H1 (cell line): Measurements from ENCODE around the gene NUP98. TPM values are rescaled to one million over a fixed set of nuclear protein-coding genes. Genes with fewer than 3 reads are reported as not detected.

Experiments
- CTCF ChIA-PET: fragments of 300-600 bp; sonication (Branson Sonifier 250); formaldehyde crosslinking; loops from one replicate; lab custom pipeline; 2021; ENCODE audit not compliant: partially characterized antibody; lab: Charles Lee
- POLR2A ChIA-PET: fragments of 300-600 bp; sonication (Branson Sonifier 250); formaldehyde crosslinking; loops from one replicate; lab custom pipeline; 2021; ENCODE audit warnings: inconsistent platforms; ENCODE audit not compliant: partially characterized antibody; lab: Charles Lee
- DNase-seq, 2 experiments: peaks; one replicate each; pipeline versions ENCODE4 v3.0.0 to v3.0.0-alpha.2; 2010 to 2022; ENCODE audit warnings: low spot score in 2 of 2, low read depth in 1 of 2, mixed read lengths in 1 of 2
- FAIRE-seq: peaks from 2 replicates; lab custom pipeline; 2011; peaks lifted over from hg19 to GRCh38; lab: Jason Lieb, UNC
- H2AFZ ChIP-seq: 2 replicates; pipeline ENCODE4 v1.8.1; 2012; ENCODE audit warnings: low read length, inconsistent platforms
- H2AK5ac ChIP-seq: 2 replicates; pipeline ENCODE4 v1.6.1; 2013; ENCODE audit warnings: low read depth, low read length
- H2BK120ac ChIP-seq: replicated peaks from 2 replicates; pipeline ENCODE3; 2013; ENCODE audit warnings: low read depth, low read length, inconsistent platforms
- H2BK12ac ChIP-seq: 2 replicates; pipeline ENCODE4 v1.6.1; 2013; ENCODE audit warnings: low read depth, low read length
- H2BK15ac ChIP-seq: 2 replicates; pipeline ENCODE4 v1.6.1; 2013; ENCODE audit warnings: low read length
- H2BK20ac ChIP-seq: 2 replicates; pipeline ENCODE4 v1.6.1; 2013; ENCODE audit warnings: low read length
- H2BK5ac ChIP-seq: 2 replicates; pipeline ENCODE4 v1.6.1; 2013; ENCODE audit warnings: low read depth, low read length
- H3K14ac ChIP-seq: 2 replicates; pipeline ENCODE4 v1.6.1; 2013; ENCODE audit warnings: inconsistent platforms; ENCODE audit not compliant: insufficient read length
- H3K18ac ChIP-seq: 2 replicates; pipeline ENCODE4 v1.6.1; 2013; ENCODE audit warnings: low read length; ENCODE audit errors: extremely low read depth
- H3K23ac ChIP-seq: 2 replicates; pipeline ENCODE4 v1.6.1; 2013; ENCODE audit warnings: inconsistent platforms; ENCODE audit not compliant: insufficient read length
- H3K23me2 ChIP-seq: 2 replicates; pipeline ENCODE4 v1.6.1; 2013; ENCODE audit warnings: low read depth, low read length
- H3K27ac ChIP-seq: 2 replicates; pipeline ENCODE4 v1.6.1; 2011; ENCODE audit warnings: low read depth, low read length, inconsistent platforms
- H3K27me3 ChIP-seq, 4 experiments: replicated peaks in 1 of 4; 1 replicate in 1 of 4; 2 replicates in 3 of 4; pipeline versions ENCODE4 v1.6.1 to v1.8.1; 2011 to 2013; ENCODE audit warnings: low read length in 3 of 4, mild to moderate bottlenecking in 3 of 4, inconsistent platforms in 2 of 4, mixed read lengths in 2 of 4, moderate library complexity in 1 of 4; ENCODE audit not compliant: control insufficient read depth in 3 of 4, insufficient read depth in 3 of 4; ENCODE audit errors: extremely low read depth in 1 of 4
- H3K36me3 ChIP-seq, 4 experiments: 2 replicates each; pipeline versions ENCODE4 v1.6.1 to v1.8.1; 2011 to 2013; ENCODE audit warnings: mild to moderate bottlenecking in 4 of 4, low read length in 3 of 4, moderate library complexity in 2 of 4, control low read depth in 1 of 4, inconsistent platforms in 1 of 4; ENCODE audit not compliant: insufficient read depth in 4 of 4, control insufficient read depth in 2 of 4
- H3K4ac ChIP-seq: replicated peaks from 2 replicates; pipeline ENCODE3; 2013; ENCODE audit warnings: low read length, low read depth, mixed read lengths, inconsistent platforms; ENCODE audit not compliant: insufficient read length
- H3K4me1 ChIP-seq, 4 experiments: replicated peaks in 1 of 4; 1 replicate in 1 of 4; 2 replicates in 3 of 4; pipeline versions ENCODE4 v1.6.1 to v1.8.1; 2011 to 2013; ENCODE audit warnings: low read length in 3 of 4, inconsistent platforms in 2 of 4, mixed read lengths in 1 of 4; ENCODE audit not compliant: insufficient read depth in 4 of 4, control insufficient read depth in 3 of 4
- H3K4me2 ChIP-seq, 2 experiments: 2 replicates each; pipeline versions ENCODE4 v1.6.1 to v1.8.1; 2011 to 2013; ENCODE audit warnings: low read depth in 2 of 2, low read length in 2 of 2, control low read depth in 1 of 2, inconsistent platforms in 1 of 2, mild to moderate bottlenecking in 1 of 2; ENCODE audit not compliant: insufficient read depth in 1 of 2
- H3K4me3 ChIP-seq, 4 experiments: fragments of 200-600, 300-600 bp in 1 of 4; sonication (generic), shearing (Covaris generic), sonication (Bioruptor Twin) in 1 of 4; 2 replicates each; pipeline versions ENCODE4 v1.5.1 to v1.8.1; 2011 to 2016; ENCODE audit warnings: low read length in 4 of 4, low read depth in 3 of 4, control low read depth in 2 of 4, inconsistent platforms in 2 of 4, mild to moderate bottlenecking in 2 of 4, mixed read lengths in 1 of 4, moderate library complexity in 1 of 4; ENCODE audit not compliant: insufficient read depth in 2 of 4; ENCODE audit errors: extremely low read depth in 1 of 4
- H3K56ac ChIP-seq: replicated peaks from 2 replicates; pipeline ENCODE3; 2013; ENCODE audit warnings: low read depth, mild to moderate bottlenecking, mixed read lengths, low read length, inconsistent platforms; ENCODE audit not compliant: insufficient read length
- H3K79me1 ChIP-seq: 2 replicates; pipeline ENCODE4 v1.6.1; 2013; ENCODE audit warnings: low read depth, low read length, control low read depth
- H3K79me2 ChIP-seq, 2 experiments: 2 replicates each; pipeline versions ENCODE4 v1.6.1 to v1.8.1; 2012 to 2013; ENCODE audit warnings: low read length in 2 of 2, mild to moderate bottlenecking in 2 of 2, inconsistent platforms in 1 of 2; ENCODE audit not compliant: insufficient read depth in 2 of 2, control insufficient read depth in 1 of 2
- H3K9ac ChIP-seq, 4 experiments: replicated peaks in 1 of 4; 1 replicate in 1 of 4; 2 replicates in 3 of 4; pipeline versions ENCODE4 v1.6.1 to v1.8.1; 2011 to 2013; ENCODE audit warnings: low read depth in 3 of 4, low read length in 3 of 4, control low read depth in 2 of 4, mild to moderate bottlenecking in 2 of 4, moderate library complexity in 2 of 4, inconsistent platforms in 1 of 4; ENCODE audit errors: extremely low read depth in 1 of 4
- H3K9me3 ChIP-seq, 2 experiments: 2 replicates each; pipeline versions ENCODE4 v1.6.1 to v1.8.1; 2012 to 2013; ENCODE audit warnings: mild to moderate bottlenecking in 2 of 2, moderate library complexity in 2 of 2, control low read depth in 1 of 2, inconsistent platforms in 1 of 2, low read depth in 1 of 2, low read length in 1 of 2, mixed read lengths in 1 of 2; ENCODE audit not compliant: insufficient read depth in 2 of 2
- H4K20me1 ChIP-seq, 2 experiments: replicated peaks in 1 of 2; 2 replicates each; pipeline versions ENCODE3 to v1.8.1; 2011 to 2013; ENCODE audit warnings: inconsistent platforms in 2 of 2, low read length in 2 of 2, mild to moderate bottlenecking in 1 of 2; ENCODE audit not compliant: insufficient read depth in 2 of 2, control insufficient read depth in 1 of 2
- H4K5ac ChIP-seq: 2 replicates; pipeline ENCODE4 v1.6.1; 2013; ENCODE audit warnings: low read length, low read depth, mixed read lengths, inconsistent platforms; ENCODE audit not compliant: insufficient read length
- H4K8ac ChIP-seq: 2 replicates; pipeline ENCODE4 v1.8.0; 2013; ENCODE audit warnings: mild to moderate bottlenecking, moderate library complexity, low read length, inconsistent platforms; ENCODE audit not compliant: insufficient read depth; ENCODE audit errors: extremely low read depth
- H4K91ac ChIP-seq: replicated peaks from 2 replicates; pipeline ENCODE3; 2013; ENCODE audit warnings: low read length, mixed read lengths, inconsistent platforms; ENCODE audit not compliant: insufficient read length
- BRCA1 ChIP-seq: IDR thresholded peaks from 2 replicates; pipeline ENCODE4 v1.6.1; 2012; ENCODE audit warnings: low read depth, low read length, improper control_type of control experiment
- KDM4A ChIP-seq: IDR thresholded peaks from one replicate; pipeline ENCODE4 v1.7.1; 2012; ENCODE audit warnings: low read depth, mild to moderate bottlenecking, moderate library complexity, low read length, inconsistent platforms; ENCODE audit not compliant: severe bottlenecking
- TBP ChIP-seq: IDR thresholded peaks from 2 replicates; pipeline ENCODE4 v1.6.1; 2011; ENCODE audit warnings: low read depth, low read length, improper control_type of control experiment
- WGBS, 2 experiments: shearing (Covaris generic) in 1 of 2; methylation state at CpG; one replicate each; pipeline versions ENCODE4 v1.1.6 to v1.1.7; 2013 to 2015; ENCODE audit warnings: low lambda C conversion rate in 2 of 2, mixed read lengths in 2 of 2, inconsistent platforms in 1 of 2, low coverage in 1 of 2, missing lambda C conversion rate in 1 of 2; ENCODE audit not compliant: insufficient replicate concordance in 2 of 2, insufficient coverage in 1 of 2, insufficient read length in 1 of 2; ENCODE audit errors: extremely low coverage in 1 of 2, missing lambda C conversion rate in 1 of 2; 5-methylcytosine and 5-hydroxymethylcytosine counted together
- polyA plus RNA-seq, 7 experiments: library from polyadenylated mRNA; depleted of rRNA in 3 of 7; stranded (reverse) in 5 of 7; unstranded in 2 of 7; fragments of >200 nt in 5 of 7; fragments of 200-250 nt in 2 of 7; gene quantifications; 1 replicate in 5 of 7; 2 replicates in 1 of 7; 4 replicates in 1 of 7; pipeline versions ENCODE4 v1.2.1 to v1.2.3, GENCODE V29; 2011 to 2013; ENCODE audit warnings: missing spikeins in 2 of 7, mixed read lengths in 2 of 7
- total RNA-seq: library from RNA; stranded (reverse); fragmentation: NEBNext Ultra II Directional; extraction: Animal tissue kit (Norgen Biotek cat#: 25700); gene quantifications from 2 replicates; pipeline ENCODE4 v1.2.1, GENCODE V29; 2021

Gene NUP98
- total and polyA plus RNA-seq, 2 of the 8 experiments (the other 6 are each of a cell fraction or from before 2014, with no cell fraction given), result 98.6 to 261 TPM

DNA sequence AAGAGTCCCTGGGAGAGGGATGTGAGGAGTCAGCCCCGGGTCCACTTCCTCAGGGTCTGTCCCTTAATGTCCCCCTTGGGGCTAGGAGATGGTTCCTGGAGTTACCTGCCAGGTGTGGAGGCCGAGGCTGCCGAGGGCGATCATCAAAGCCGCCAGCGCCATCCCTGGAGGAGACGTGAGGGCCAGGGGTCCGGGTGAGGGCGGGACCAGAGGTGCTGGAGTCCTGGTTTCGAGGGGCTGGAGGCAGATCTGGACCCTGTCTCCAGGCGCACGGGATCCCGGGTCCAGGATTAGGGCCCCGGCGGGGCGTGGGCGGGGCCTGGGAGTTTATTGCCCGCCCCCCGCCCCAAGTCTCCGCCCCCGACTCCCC is 155.7 kb downstream of the NUP98 start, which contains the start of gene ART5:
Gene ART5, minus strand, starts transcription at position 292 of the 370 bp plus-strand sequence. Its CDS starts 130 bp downstream, at position 162.
- Histone ChIP-seq H3K4ac (no peak within 1 kb of the TSS), H3K36me3 (no peaks in the 10 kb centered on the region), H3K79me2 (no peaks in the 10 kb centered on the region), H3K27me3 (peaks cover 0 to 6% (median 0%) of the 10 kb centered on the region in 4 experiments; a peak in 4 of 7 replicates), H4K8ac (peak within 1 kb of the TSS; percentile 53; the same call in 1 of the 2 replicates), H2BK20ac (no peak within 1 kb of the TSS), H3K4me3 (peak within 1 kb of the TSS; percentile 59 to 63 (median 60)), H3K27ac (peak within 1 kb of the TSS; percentile 88), H2BK120ac (peak within 1 kb of the TSS; percentile 66), H2BK5ac (peak within 1 kb of the TSS; percentile 63), H4K20me1 (no peaks in the 10 kb centered on the region), H3K18ac (peak within 1 kb of the TSS; percentile 88), H2BK15ac (0 out of 2 replicates have a peak within 1 kb of the TSS, but pooled peaks have one; percentile 61), H2AFZ (peak within 1 kb of the TSS; percentile 79), H2AK5ac (no peak within 1 kb of the TSS), H4K5ac (peak within 1 kb of the TSS; percentile 73), H3K23ac (no peak within 1 kb of the TSS), H3K4me2 (peak within 1 kb of the TSS; percentile 88 to 98), H3K56ac (peak within 1 kb of the TSS; percentile 73), H3K4me1 (peaks cover 0 to 10% (median 1%) of the 10 kb centered on the region in 4 experiments; a peak in 4 of 7 replicates), H4K91ac (peak within 1 kb of the TSS; percentile 92), H3K9me3 (peaks cover 7% of the 10 kb centered on the region in 2 experiments; a peak in 2 of 4 replicates), H3K14ac (peak within 1 kb of the TSS; percentile 28), H3K79me1 (no peaks in the 10 kb centered on the region), H3K9ac (peak within 1 kb of the TSS in 3 of 4 experiments; percentile 45 to 66 (median 65); a peak in 6 of 7 replicates), H3K23me2 (peaks cover 11% of the 10 kb centered on the region; the same call in 1 of the 2 replicates), H2BK12ac (0 out of 2 replicates have a peak within 1 kb of the TSS, but pooled peaks have one; percentile 76)
- CTCF ChIA-PET, result no interaction called here
- POLR2A ChIA-PET, result no interaction called here
- FAIRE-seq, result no peak
- TF ChIP-seq BRCA1 (no peak), TBP (0 out of 2 replicates have a peak, but pooled peaks have one; percentile 5), KDM4A (peak; percentile 49)
- WGBS, 2 experiments, result 14% methylated on average over 9 of the region's 21 CpGs; no CpG with 5 or more reads in 1 of the 2 experiments
- DNase-seq, result no peak
